ENCODE measurements around the gene SUMO3.

Gene SUMO3

DNA sequence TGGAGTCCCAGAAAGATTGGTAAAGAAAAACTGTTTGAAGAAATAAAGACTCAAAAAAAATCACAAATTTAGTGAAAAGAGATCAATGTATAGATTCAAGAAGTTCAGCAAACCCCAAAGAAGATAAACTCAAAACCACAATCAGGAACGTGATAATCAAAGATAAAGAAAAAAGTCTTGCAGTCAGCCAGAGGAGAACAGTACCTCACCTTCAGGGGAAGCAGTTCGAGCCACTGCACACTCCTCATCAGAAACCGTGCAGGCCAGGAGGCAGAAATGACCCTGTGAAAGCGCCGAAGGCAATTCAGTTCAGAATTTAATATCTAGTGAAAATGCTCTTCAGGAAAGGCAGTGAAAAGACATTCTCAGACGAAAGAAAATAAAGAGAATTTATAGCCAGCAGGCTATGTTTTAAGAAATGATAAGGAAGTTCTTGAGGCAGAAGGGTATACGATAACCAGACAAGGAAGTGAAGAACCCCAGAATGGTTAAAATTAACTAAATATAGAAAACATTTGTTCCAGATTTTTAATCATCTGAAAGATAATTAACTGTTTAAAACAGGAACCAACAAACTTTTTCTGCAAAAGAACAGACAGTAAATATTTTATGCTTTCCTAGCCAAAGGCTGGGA is 13.5 kb upstream of the SUMO3 start:
- no peak for TF ChIP-seq JUND (IDR thresholded peaks at IDR 0.05; ENCODE audit: low read depth)
- DNase-seq (ENCODE audit: low read depth in 1 of 2, low spot score in 1 of 2), result no peak
- in situ Hi-C loops (cut with HindIII; ENCODE audit: low pct_unique_long_range_greater_than_20kb, low sequenced_read_pairs), result no loop called here

DNA sequence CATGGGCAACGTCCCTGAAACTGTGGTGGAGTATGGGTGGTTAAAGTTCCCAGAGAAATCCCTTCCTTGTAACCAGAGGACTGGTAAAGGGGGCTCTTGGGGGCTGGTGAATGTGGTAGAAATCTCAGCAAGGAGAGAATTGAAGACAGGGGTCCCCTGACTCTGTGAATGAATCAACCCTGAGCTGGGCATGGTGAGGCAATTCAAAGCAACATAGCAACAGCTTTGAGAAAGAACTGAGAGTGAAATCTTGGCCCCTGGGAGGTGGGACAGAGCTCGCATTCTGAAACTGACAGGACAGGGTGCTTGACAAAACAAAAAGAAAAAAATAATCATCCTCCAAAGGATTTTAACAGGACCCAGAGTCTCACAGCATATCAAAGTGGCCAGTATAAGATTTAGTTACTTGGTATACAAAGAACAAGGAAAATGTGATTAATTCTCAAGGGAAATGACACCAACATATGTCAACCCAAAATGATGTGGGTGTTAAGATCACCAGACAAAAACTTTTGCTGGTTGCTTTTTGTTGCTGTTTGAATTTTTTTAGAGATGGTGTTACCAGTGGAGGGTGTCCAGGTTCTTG is 11.7 kb upstream of the SUMO3 start:
- TF ChIP-seq JUND (IDR thresholded peaks at IDR 0.05; ENCODE audit: low read depth), result no peak
- DNase-seq (ENCODE audit: low read depth in 1 of 2, low spot score in 1 of 2), result no peak
- in situ Hi-C loops (cut with HindIII; ENCODE audit: low pct_unique_long_range_greater_than_20kb, low sequenced_read_pairs), result no loop called here

DNA sequence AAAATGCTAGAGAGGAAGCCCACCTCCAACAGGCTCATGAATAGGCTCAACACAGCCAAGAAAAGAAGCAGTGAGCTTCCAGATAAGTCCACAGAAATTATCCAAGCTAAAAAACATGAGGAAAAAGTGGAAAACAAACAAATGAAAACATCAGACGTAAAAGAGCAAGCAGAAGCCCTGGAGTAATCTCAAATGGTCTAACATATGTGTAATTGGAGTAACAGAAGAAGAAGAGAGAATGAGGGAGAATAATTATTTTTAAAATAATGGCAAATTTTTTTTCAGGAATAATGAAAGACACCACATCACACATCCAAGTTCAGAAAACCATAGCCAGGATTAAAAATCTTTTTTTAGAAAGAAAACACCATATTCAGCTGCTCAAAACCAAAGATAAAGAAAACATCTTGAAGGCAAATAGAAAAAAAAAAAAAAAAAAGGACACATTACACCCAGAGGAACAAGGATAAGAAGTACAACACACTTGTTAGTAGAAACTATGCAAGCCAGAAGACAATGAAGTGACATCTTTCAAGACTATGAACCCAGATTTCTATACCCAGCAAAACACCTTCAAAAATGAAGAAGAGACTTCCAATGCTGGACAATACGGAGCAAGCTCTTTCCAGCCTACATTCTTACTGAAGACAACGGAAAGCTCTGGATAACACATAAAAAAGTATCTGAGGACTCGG is 10.6 kb upstream of the SUMO3 start:
- no peak for TF ChIP-seq JUND (IDR thresholded peaks at IDR 0.05; ENCODE audit: low read depth)
- in situ Hi-C loops (cut with HindIII; ENCODE audit: low pct_unique_long_range_greater_than_20kb, low sequenced_read_pairs), result no loop called here
- DNase-seq (ENCODE audit: low read depth in 1 of 2, low spot score in 1 of 2), result no peak

DNA sequence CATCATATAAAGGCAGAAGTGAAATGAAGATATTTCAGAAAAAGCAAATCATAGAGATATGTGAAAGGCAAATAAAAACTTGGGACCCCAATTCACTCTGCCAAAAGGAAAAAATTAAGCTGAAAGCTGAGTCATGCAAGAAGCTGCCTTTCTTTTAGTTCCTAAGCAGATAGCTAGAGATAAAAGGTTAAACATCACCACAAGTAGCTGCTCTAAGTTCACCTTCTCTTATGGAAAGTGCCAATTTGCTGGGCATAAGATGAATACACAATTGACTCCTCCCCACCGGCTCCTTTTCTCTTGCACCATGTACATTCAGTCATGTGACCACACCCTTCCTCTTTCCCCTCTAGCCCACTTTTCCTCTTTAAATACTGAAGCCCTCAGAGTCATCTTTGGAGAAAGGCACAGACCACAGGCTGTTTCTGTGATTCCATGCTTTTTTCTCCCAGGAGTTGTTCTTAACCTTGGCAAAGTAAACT is 5.4 kb upstream of the SUMO3 start:
- DNase-seq (ENCODE audit: low read depth in 1 of 2, low spot score in 1 of 2), result no peak
- in situ Hi-C loops (cut with HindIII; ENCODE audit: low pct_unique_long_range_greater_than_20kb, low sequenced_read_pairs), result no loop called here
- no peak for TF ChIP-seq JUND (IDR thresholded peaks at IDR 0.05; ENCODE audit: low read depth)

DNA sequence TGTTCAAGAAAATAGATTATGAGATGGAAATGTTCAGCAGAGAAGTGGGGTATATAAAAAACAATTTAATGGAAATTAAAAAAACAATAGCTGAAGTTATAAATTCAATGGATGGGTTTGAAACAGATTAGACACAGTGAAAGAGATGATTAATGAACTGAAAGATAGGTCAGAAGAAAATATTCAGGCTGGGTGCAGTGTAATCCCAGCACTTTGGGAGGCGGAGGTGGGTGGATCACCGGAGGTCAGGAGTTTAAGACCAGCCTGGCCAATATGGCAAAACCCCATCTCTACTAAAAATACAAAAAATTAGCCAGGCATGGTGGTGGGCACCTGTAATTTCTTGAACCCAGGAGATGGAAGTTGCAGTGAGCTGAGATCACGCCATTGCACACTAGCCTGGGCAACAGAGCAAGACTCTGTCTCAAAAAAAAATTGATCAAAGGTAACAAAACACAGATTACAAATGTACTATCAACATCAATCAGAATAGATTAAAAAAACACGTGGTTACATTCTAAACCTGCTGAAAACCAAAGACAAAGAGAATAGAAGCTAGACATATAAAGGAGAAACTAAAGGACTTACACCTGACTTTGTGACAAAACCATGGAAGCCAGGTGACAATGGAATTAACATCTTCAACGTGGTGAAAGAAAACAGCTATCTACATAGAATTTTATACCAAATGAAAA is 4.8 kb upstream of the SUMO3 start:
- DNase-seq (ENCODE audit: low read depth in 1 of 2, low spot score in 1 of 2), result no peak
- TF ChIP-seq JUND (IDR thresholded peaks at IDR 0.05; ENCODE audit: low read depth), result no peak
- in situ Hi-C loops (cut with HindIII; ENCODE audit: low pct_unique_long_range_greater_than_20kb, low sequenced_read_pairs), result no loop called here

DNA sequence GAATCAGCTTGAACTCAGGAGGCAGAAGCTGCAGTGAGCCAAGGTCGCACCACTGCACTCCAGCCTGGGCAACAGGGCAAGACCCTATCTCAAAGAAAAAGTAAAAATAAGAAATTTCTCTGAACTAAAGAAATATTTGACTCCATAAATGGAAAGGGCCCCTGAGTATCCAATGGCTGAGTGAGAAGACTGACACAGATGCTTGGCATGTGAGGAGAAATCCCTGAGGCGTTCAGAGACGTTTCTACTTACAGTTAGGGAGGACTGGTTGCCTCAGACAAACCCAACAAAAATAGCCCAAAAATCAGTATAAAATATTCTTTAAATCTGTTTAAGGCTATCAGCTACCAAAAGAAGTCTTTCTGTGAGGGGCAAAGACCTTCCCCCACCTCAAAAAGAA is 3.0 kb upstream of the SUMO3 start:
- no peak for DNase-seq (ENCODE audit: low read depth in 1 of 2, low spot score in 1 of 2)
- TF ChIP-seq JUND (IDR thresholded peaks at IDR 0.05; ENCODE audit: low read depth), result no peak
- in situ Hi-C loops (cut with HindIII; ENCODE audit: low pct_unique_long_range_greater_than_20kb, low sequenced_read_pairs), result no loop called here

DNA sequence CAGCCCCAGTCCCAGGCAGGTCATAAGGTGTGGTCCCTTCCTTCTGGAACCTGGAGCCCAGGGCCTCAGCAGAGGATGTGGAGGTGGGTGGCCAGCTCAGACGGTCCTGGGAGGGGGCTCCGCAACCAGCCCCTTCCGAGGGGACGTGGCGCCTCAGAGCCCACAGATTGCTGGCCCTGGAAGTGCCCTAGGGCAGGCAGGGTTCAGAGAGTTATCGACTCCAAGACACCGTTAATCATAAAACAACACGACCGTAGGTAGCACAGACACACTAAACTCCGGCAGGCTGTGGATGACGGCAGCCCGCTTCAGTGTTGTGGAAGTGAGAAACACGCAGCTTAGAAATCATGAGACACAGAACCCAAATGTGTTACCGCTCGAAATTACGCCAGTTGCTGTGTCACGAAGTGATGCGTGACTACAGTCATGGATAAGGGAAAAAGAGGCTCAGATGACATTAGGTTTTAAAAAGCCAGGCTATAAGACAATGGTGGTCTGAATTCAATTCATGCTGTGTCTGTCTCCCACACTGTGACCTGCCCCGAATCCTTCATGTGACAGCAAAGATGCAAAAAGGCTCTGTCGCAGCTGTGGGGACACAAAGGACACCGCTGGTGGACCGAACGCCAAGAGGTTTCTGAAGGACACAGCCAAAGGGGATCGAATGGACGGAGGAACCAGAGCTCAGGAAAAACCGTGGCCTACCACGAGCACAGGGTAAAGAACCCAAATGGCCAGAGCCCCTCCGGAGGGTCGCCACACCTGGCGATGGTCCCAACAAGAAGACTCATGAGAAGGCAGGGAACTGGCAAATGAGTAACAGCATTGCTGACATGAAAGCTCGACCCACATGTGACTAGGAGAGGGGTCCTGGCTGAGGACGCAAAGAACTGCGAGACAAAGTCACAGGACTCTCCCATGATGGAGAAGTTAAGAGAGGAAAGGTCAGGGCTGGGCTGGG is 1.7 kb upstream of the SUMO3 start:
- DNase-seq (ENCODE audit: low read depth in 1 of 2, low spot score in 1 of 2), result no peak
- in situ Hi-C loops (cut with HindIII; ENCODE audit: low pct_unique_long_range_greater_than_20kb, low sequenced_read_pairs), result no loop called here
- no peak for TF ChIP-seq JUND (IDR thresholded peaks at IDR 0.05; ENCODE audit: low read depth)

DNA sequence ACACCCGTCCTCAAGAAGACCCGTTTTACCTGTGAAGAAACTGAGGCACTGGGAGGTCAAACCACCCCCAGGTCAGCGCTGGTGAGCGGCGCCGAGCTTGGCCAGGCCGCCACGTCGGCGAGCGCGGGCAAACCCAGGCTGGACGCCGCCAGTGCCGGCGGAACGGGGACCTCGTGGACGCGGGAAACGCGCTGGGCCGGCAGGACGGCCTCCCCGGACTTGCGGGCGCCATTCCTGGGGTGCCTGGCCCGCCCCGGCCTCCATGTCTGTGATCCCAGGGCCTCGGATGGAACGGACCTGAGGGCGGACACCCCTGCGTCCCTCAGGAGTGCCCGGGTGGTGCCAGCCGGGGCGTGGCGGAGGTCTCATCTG is 764 bp upstream of the SUMO3 start:
- TF ChIP-seq JUND (IDR thresholded peaks at IDR 0.05; ENCODE audit: low read depth), result no peak
- no peak for DNase-seq (ENCODE audit: low read depth in 1 of 2, low spot score in 1 of 2)
- in situ Hi-C loops (cut with HindIII; ENCODE audit: low pct_unique_long_range_greater_than_20kb, low sequenced_read_pairs), result no loop called here

DNA sequence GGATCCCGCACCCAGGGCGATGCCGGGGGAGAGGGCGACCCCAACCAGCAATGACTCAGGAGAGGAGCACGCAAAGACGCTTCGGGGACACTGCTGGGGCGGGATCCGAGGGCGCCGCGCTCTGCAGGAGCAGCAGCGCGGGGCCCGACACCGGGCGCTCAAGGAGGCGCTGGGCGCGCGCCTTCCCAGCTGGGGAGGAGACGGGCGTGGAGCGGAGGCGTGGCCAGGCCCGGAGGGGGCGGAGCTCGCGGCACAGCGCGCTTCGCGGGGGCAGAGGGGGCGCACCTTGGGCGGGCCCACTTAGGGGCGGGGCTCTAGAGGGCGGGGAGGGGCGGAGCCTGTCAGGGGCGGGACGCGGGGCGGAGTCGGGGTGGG is 369 bp downstream of the SUMO3 start:
- no peak for TF ChIP-seq JUND (IDR thresholded peaks at IDR 0.05; ENCODE audit: low read depth)
- in situ Hi-C loops (cut with HindIII; ENCODE audit: low pct_unique_long_range_greater_than_20kb, low sequenced_read_pairs), result no loop called here
- peak; percentile 89 to 95 for DNase-seq (ENCODE audit: low read depth in 1 of 2, low spot score in 1 of 2)

DNA sequence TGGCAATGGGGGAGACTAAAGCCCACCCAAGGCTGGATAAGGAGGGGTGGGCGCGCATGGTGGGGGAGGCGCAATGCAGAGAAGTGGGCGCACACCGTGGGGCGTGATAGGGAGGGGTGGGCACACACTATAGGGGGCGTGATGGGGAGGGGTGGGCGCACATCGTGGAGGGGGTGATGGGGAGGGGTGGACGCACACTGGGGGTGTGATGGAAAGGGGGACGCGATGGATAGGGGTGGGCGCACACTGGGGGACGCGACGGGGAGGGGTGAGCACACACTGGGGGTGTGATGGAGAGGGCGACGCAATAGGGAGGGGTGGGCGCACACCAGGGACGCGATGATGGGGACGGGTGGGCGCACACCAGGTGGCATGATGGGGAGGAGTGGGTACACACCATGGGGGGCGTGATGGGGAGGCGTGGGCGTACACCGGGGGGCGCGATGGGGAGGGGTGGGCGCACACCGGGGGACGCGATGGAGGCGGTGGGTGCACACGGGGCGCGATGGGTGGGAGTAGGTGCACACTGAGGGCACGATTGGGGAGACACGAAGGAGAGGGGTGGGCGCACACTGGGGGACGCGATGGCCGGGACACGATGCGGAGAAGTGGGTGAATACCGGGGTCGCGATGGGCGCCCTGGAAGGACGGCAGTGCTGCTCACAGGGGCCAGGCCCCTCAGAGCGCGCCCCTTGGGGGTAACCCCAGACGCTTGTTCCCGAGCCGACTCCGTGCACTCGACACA is 929 bp downstream of the SUMO3 start:
- no peak for DNase-seq (ENCODE audit: low read depth in 1 of 2, low spot score in 1 of 2)
- in situ Hi-C loops (cut with HindIII; ENCODE audit: low pct_unique_long_range_greater_than_20kb, low sequenced_read_pairs), result no loop called here
- TF ChIP-seq JUND (IDR thresholded peaks at IDR 0.05; ENCODE audit: low read depth), result no peak

DNA sequence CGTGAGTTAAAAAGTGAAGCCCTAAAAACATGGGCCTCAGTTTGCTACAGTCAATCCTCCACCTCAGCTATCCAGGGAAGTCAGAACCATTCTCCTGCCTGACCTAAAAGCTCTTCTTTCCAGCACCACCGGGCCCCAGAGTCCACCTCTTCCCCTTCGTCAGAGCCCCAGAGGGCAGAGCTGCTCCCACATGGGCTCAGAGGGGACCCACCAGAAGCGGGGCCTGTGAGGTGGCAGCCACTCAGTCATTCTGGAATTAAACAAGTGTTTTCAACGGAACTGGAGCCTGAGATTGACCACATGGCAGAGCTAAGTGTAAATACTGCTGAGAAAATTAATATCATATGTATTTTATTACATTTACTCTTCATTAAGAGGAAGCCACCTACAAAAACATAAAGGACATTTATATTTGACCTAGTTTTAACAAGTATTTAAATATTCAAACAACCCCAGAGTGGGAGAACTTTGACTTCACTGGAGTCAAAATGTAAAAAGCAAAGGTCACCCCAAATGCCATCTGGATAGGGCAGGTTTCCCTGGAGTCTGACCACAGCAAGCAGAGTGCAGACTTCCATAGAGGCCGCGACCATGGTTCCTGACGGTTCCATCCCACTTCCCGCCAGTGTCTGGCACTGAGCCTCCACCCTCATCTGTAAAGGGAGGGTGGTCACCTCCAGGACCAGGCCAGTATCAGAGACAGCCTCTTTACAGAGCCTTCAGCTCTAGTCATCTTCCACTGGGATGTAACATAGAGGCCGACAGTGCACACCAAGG is 1.8 kb downstream of the SUMO3 start:
- DNase-seq (ENCODE audit: low read depth in 1 of 2, low spot score in 1 of 2), result no peak
- in situ Hi-C loops (cut with HindIII; ENCODE audit: low pct_unique_long_range_greater_than_20kb, low sequenced_read_pairs), result no loop called here
- no peak for TF ChIP-seq JUND (IDR thresholded peaks at IDR 0.05; ENCODE audit: low read depth)

Data from T47D (cell line).